ENCODE results near the gene ARSD. TPM values are rescaled to one million over a fixed set of nuclear protein-coding genes. Genes with fewer than 3 reads are reported as not detected.

The ARSD gene
- total RNA-seq, 1 experiment from 2014 or later, result 3.0 TPM

GRCh38 chrX:2921193-2921592 is 7.9 kb downstream of the ARSD start (continued):
- TF ChIP-seq CREB1 (CRISPR knock-in tag; IDR thresholded peaks at IDR 0.05), result no peak
- TF ChIP-seq ERG (CRISPR knock-in tag; IDR thresholded peaks at IDR 0.05), result no peak
- no peak for TF ChIP-seq OVOL2 (CRISPR knock-in tag; IDR thresholded peaks at IDR 0.05; ENCODE audit: borderline replicate concordance)

GRCh38 chrX:2917767-2918166 is 11.4 kb downstream of the ARSD start:
- no peaks in the 10 kb centered on the region for H3K27me3 Mint-ChIP-seq (ENCODE audit: low read depth)
- ChIA-PET POLR2A (no interaction called here), CTCF (no interaction called here)
- peaks cover 12% of the 10 kb centered on the region for H3K36me3 Mint-ChIP-seq
- H3K27ac Mint-ChIP-seq, result no peak overlapping the region
- DNase-seq (ENCODE audit: low spot score) (no peak), ATAC-seq (no peak)
- H3K4me1 Mint-ChIP-seq, result peaks cover 13% of the 10 kb centered on the region
- TF ChIP-seq TCF7 (CRISPR knock-in tag; IDR thresholded peaks at IDR 0.05; ENCODE audit: low read depth) (no peak), RELA (CRISPR knock-in tag; IDR thresholded peaks at IDR 0.05; ENCODE audit: borderline replicate concordance) (no peak), KAT7 (CRISPR knock-in tag; IDR thresholded peaks at IDR 0.05; ENCODE audit: borderline replicate concordance) (no peak), USF2 (CRISPR knock-in tag; IDR thresholded peaks at IDR 0.05) (no peak), ZNF263 (CRISPR knock-in tag; IDR thresholded peaks at IDR 0.05; ENCODE audit: low read depth) (no peak), ATF2 (CRISPR knock-in tag; IDR thresholded peaks at IDR 0.05; ENCODE audit: borderline replicate concordance, low read depth) (no peak), ZNF281 (CRISPR knock-in tag; IDR thresholded peaks at IDR 0.05) (no peak), SP1 (CRISPR knock-in tag; conservative IDR thresholded peaks at IDR 0.05) (no peak), PREB (CRISPR knock-in tag; IDR thresholded peaks at IDR 0.05; ENCODE audit: borderline replicate concordance) (no peak), ERG (CRISPR knock-in tag; IDR thresholded peaks at IDR 0.05) (no peak), NR2C2 (CRISPR knock-in tag; IDR thresholded peaks at IDR 0.05) (no peak)
- no peak overlapping the region for H3K4me3 Mint-ChIP-seq
- H3K9me3 Mint-ChIP-seq, result peaks cover 4% of the 10 kb centered on the region; the same call in 1 of the 2 replicates

- no peak for TF ChIP-seq TEAD4 (CRISPR knock-in tag; IDR thresholded peaks at IDR 0.05)
- TF ChIP-seq ZNF263 (CRISPR knock-in tag; IDR thresholded peaks at IDR 0.05; ENCODE audit: low read depth), result no peak
- no peak for TF ChIP-seq GTF2I (CRISPR knock-in tag; conservative IDR thresholded peaks at IDR 0.05)
- TF ChIP-seq CDX4 (CRISPR knock-in tag; IDR thresholded peaks at IDR 0.05; ENCODE audit: borderline replicate concordance), result no peak
- no peak for TF ChIP-seq MAX (CRISPR knock-in tag; IDR thresholded peaks at IDR 0.05)
- TF ChIP-seq ZNF219 (CRISPR knock-in tag; IDR thresholded peaks at IDR 0.05; ENCODE audit: borderline replicate concordance), result no peak
- no peak for TF ChIP-seq NFYB (CRISPR knock-in tag; conservative IDR thresholded peaks at IDR 0.05; ENCODE audit: low read depth)
- no peak for TF ChIP-seq STAT6 (CRISPR knock-in tag; conservative IDR thresholded peaks at IDR 0.05; ENCODE audit: low read depth)
- POLR2A ChIA-PET, result no interaction called here
- H3K27ac Mint-ChIP-seq, result peak overlapping the region; percentile 82; the same call in 1 of the 2 replicates
- DNase-seq (ENCODE audit: low spot score), result no peak
- peaks cover 16% of the 10 kb centered on the region for H3K36me3 Mint-ChIP-seq
- CTCF ChIA-PET, result interaction anchor here (0.6 to 0.9 kb wide), 2 partner anchors 16 to 34 kb away, joined by 3 to 4 read pairs; no protein-coding TSS in a partner anchor
- H3K9me3 Mint-ChIP-seq, result peaks cover 9% of the 10 kb centered on the region
- H3K27me3 Mint-ChIP-seq (ENCODE audit: low read depth), result no peaks in the 10 kb centered on the region
- peak; percentile 16; the same call in 1 of the 2 replicates for ATAC-seq
- H3K4me3 Mint-ChIP-seq, result peak overlapping the region; percentile 12; the same call in 1 of the 2 replicates
- peaks cover 23% of the 10 kb centered on the region for H3K4me1 Mint-ChIP-seq
These were observed 16.0 kb downstream of the ARSD start for GRCh38 chrX:2913118-2913517.
